GM18951 (cell line): ENCODE results near the gene RAG1.
"Not testable (repeated sequence)": the region's sequence is repeated elsewhere in the genome, so short reads cannot be mapped to it uniquely, and the experiment has no call there.

Source experiments
- POLR2A ChIP-seq: IDR thresholded peaks from 4 replicates; pipeline ENCODE4 v1.6.1; 2011; ENCODE audit warnings: mild to moderate bottlenecking; ENCODE audit not compliant: insufficient read length, insufficient read depth; ENCODE audit errors: extremely low read depth
- in situ Hi-C: fragments of 300-500 bp; cut with MboI; formaldehyde crosslinking; loops from one replicate; pipeline ENCODE4 v1.12.0; 2022; ENCODE audit warnings: low sequenced_read_pairs, mixed read lengths, inconsistent platforms; ENCODE audit not compliant: unreplicated experiment

The RAG1 gene

DNA sequence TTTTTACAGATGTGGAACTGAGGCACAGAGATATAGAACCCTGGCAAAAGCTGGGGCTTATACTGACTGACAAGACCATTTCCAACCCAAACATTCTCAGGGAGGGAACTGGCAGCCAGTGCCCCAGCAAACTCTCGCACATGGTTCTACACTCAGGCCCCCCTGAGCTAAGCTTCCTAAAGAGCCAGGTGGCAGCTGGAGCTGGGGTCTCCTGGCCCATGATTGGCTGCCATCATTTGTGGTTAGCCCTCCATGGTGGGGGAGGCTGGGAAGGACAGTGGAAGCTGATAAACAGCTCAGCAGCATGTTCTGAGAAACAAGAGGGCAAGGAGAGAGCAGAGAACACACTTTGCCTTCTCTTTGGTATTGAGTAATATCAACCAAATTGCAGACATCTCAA, at the start of gene RAG1:
Gene RAG1 (plus strand): TSS at position 314 of the 400 bp plus-strand sequence. CDS start 5,298 bp downstream, outside the sequence.
- in situ Hi-C loops: loop anchor here (10.0 kb wide), 1 partner anchor 97 kb away; no protein-coding TSS in a partner anchor
- no peak for TF ChIP-seq POLR2A

DNA sequence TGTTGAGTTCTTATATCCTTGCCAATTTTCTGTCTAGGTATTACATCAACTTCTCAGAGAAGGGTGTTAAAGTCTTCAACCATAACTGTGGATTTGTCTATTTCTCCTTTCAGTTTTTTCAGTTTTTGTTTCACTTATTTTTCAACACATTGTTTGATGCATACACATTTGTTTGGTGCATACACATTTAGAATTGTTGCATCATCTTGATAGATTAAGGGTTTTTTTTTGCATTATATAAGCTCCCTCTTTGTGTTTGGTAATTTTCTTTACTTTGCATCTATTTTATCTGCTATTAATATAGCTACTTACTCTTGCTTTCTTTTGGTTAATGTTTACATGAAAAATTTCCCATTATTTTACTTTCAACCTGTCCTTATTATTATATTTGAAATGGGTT, 37.0 kb upstream of the RAG1 start:
- TF ChIP-seq POLR2A: no peak
- in situ Hi-C loops: no loop called here

DNA sequence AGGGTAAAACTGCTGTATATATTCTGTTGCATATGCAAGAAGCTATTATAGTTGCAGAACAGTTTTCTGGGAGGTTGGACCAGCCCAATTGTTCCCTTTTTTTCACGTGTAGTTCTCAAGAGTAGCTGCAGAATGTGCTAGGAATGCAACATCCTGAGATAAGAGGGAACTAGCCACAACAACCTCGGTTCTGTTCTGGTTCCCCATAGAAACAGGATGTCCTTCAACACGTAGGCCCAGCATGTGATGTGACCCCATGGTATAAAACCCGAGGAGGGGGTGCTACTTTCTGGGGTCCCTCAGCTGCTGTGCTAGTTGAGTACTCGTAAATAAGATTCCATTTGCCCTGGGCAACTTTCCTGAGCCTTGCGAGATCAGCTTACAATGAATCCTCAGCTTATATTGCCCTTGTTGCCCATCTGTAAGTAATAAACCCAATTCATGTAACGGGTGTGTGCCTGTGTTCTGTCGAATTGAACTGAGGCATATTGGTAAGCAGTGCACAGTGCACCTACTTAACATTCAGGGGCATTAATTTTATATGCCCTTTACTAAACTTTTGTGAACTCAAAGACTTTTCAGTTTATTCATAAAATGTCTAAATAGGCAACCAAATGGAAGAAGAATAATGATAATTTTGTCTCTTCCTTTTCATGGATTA, 34.7 kb upstream of the RAG1 start:
- in situ Hi-C loops: no loop called here
- TF ChIP-seq POLR2A: no peak

DNA sequence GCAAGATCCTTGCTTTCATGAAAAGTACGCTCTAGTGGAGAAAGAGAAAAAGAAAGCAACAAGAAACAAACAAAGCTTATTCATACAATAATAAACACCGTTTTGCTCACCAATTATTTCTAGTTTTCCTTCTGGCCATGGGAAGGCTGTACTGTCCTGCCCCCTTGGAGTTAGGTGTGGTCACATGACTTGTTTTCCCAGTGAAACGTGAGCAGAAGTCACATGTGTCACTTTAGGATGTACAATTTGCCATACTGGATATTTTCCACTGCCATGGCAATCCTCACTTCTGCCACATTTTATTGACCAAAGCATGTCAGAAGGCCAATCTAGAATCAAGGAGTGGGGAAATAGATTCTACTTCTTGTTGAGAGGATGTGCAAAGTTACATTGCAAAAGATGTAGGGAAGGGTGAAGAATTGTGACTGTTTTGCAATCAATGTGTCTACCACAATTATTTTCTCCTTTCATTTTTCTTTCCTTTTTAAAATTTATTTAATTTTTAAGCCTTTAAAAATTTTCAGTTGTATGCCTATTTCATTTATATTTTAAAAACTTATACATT, 33.4 kb upstream of the RAG1 start:
- in situ Hi-C loops: no loop called here
- no peak for TF ChIP-seq POLR2A

DNA sequence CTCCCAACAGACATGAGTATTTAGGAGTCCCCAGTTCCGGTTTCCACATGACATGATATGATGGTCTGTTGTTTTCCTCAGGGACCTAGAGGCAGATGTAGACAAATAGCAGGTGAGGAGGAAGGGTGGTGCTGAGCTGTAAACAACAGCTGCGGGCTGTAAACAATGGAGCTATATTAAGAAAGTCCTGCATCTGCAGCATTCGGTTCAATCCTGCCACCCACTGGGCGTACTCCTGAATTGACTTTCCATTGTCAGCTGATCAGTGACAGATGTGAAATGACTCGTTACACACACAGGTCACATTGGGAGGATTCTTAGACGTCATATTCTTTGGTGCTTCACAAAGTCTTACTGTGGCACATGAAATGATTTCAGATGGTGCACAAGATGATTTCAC, 26.8 kb upstream of the RAG1 start:
- in situ Hi-C loops: no loop called here
- no peak for TF ChIP-seq POLR2A

DNA sequence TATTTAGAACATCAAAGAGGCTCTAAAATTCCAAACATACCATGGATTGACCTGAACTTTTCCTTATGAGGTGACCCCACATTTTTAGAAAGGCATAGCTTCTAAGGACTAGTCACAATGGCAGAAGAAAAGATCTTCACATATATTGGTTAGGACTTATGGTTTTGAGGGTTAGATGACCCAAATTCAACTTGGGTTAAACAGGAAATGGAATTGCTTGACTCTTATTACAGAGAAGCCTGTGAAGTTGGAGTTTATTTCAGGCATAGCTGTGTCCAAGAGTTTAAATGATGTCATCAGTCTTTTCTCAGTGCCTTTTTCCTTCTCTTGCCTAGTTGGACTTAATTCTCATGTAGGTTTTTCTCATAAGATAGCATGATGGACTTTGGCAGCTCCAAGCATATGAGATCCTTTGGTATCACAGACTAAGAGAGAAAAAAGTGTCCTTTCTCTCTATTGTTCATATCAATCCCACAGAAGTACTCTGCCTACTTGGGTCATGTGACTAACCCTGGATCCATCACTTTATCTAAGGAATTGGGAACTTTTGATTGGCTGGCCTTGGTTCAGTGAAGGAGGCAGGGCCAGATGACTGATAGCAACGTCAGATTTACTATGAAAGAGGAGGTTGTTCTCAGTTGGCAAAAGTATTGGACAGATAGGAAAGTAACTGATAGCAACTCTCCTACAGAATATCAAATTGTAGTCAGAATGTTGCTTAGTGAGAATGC, 17.3 kb upstream of the RAG1 start:
- in situ Hi-C loops: no loop called here
- no peak for TF ChIP-seq POLR2A

DNA sequence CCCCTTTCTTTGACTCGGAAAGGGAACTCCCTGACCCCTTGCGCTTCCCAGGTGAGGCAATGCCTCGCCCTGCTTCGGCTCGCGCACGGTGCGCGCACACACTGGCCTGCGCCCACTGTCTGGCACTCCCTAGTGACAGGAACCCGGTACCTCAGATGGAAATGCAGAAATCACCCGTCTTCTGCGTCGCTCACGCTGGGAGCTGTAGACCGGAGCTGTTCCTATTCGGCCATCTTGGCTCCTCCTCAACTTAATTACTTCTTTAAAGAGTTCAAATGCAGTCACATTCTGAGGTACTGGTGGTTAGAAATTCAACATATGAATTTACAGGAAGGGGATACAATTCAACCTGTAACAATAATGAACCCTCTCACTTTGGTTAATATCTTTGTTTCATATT, 10.4 kb upstream of the RAG1 start:
- in situ Hi-C loops: not testable (repeated sequence)

DNA sequence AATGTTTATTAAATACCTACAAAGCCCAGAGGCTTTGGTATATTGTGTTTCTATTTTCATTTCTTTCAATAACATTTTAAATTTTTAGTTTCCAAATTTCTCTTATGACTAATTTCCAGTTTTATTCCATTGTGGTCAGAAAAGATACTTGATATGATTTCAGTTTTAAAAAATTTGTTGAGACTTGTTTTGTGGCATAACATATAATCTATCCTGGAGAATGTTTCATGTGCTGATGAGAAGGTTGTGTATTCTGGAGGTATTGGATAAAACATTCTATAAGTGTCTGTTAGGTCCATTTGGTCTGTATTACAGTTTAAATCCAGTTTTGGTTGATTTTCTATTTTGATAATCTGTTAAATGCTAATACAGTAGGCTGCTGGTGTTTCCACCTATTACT, 9.8 kb upstream of the RAG1 start:
- no peak for TF ChIP-seq POLR2A
- in situ Hi-C loops: no loop called here

DNA sequence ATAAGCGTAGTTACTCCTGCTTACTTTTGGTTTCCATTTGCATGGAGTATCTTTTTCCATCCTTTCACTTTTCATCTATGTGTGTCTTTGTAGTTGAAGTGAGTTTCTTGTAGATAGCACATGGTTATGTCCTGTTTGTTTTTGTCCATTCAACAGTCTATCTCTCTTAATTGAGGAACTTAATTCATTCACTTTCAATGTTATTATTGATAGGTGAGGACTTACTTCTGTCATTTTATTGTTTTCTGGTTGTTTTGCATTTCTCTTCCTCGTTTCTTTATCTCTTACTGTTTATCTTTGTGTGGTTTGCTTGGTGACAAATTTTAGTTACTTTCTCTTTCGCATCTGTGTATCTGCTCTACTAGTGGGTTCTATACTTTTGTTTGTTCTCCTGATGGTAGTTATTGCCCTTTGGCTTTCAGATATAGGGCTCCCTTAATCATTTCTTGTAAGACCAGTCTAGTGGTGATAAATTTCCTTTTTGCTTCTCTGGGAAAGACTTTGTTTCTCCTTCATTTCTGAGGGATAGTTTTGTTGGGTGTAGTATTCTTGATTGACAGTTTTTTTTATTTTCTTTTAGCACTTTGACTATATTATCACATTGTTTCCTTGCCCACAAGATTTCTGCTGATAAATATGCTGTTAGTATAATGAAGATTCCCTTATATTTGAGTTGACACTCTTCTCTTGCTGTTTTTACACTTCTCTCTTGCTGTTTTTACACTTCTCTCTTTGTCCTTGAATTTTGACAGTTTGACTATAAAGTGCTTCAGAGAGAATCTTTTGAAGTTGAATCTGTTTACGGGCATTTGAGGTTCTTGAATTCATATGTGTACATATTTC, 9.0 kb upstream of the RAG1 start:
- no peak for TF ChIP-seq POLR2A
- in situ Hi-C loops: no loop called here

DNA sequence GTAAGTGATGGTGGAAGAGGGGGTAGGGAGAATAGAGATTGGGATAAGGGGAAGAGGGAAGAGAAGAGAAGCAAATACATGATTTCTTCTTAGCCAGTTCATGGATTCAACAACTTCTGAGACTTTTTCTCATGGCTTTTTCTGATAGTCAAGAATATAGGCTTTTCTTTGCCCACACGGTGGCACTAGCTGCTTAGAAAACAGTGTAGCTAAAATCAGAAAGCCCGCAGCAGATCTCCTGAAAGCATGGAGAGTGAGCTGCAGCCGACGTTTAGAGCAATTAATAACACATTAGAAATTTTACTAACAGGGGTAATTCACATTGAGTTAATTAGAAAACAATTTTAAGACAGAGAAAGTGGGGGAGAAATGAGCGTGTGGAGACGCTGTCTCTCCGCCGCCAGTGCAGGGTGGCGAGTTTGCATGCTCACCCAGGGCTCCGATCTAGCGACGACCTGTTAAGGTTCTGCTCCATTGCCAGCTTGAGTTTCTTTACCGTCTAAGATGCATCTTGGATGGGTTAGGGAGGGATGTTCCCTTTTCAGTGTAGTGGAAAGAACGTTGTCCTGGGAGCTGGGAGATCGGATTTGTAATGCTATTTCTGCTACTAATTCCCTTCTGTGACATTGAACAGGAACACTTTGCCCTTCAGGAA, 3.3 kb upstream of the RAG1 start:
- no peak for TF ChIP-seq POLR2A
- in situ Hi-C loops: loop anchor here (10.0 kb wide), 1 partner anchor 100 kb away; no protein-coding TSS in a partner anchor

DNA sequence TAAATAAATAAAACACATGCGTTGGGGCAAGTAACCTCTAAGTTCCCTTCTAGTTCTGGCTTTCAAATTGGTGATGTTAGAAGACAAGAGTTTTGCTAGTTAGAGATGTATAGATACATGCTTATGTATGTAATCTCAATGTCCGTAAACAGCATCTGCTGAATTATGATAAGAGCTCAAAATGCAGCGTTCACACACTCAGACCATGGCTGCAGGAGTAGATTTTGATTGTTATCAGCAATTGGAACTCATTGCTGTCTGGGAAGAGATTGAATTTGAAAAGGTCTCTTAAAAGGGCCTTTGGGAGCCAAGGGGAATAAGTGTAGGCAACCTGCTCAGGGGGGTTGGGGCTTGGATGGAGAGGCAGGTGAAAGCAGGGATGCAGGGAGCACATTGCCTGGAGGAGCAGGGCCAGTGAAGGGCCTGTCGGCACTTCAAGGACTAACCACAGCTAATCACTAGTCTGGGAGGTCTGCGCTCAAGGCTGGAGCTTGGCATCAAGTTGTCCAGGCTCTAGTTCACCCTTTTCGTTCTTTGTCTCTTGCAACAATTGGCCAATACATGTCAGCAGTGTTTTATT, 2.7 kb upstream of the RAG1 start:
- TF ChIP-seq POLR2A: no peak
- in situ Hi-C loops: loop anchor here (10.0 kb wide), 1 partner anchor 100 kb away; no protein-coding TSS in a partner anchor

DNA sequence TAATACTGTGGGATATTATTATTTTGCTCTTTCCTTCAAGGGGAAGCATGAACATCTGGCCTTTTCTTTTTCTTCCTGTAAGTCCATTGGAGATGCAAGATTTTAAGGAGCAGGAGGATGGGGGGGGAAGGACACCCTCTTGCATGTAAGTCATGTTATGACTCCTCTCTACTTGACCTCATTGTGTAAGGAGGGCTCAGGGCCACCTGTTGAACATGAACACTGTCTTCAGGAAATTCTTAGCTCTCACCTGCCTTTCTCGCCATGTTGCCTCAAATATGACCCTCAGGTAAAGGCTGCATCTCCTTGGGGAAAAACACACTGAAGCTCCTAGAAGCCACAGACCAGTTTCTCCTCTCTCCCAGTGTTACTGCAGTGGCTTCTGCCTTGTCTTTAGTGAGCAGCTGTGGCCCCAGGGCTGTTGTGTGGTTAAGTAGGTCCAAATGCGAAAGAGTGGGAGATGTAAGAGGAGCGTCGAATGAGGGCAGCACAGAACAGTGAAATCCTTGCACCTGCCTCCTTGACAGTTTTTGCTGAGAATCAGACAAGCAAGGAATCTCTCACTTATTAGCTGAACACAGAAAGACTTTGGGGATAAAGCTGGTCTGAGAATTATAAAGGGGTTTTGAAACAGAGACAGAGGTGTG, 1.3 kb upstream of the RAG1 start:
- in situ Hi-C loops: loop anchor here (10.0 kb wide), 1 partner anchor 98 kb away; no protein-coding TSS in a partner anchor

DNA sequence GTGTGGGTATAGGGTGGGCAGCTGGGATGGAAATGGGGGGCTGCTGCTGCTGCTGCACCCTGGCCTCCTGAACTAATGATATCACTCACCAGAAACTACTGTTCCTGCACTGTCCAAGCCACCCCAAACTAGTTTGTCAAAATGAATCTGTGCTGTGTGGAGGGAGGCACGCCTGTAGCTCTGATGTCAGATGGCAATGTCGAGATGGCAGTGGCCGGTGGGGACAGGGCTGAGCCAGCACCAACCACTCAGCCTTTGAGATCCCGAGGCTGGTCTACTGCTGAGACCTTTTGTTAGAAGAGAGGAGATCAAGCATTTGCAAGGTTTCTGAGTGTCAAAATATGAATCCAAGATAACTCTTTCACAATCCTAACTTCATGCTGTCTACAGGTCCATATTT, 1.3 kb downstream of the RAG1 start:
- TF ChIP-seq POLR2A: no peak
- in situ Hi-C loops: loop anchor here (10.0 kb wide), 1 partner anchor 96 kb away; no protein-coding TSS in a partner anchor

More for the DNA sequence above, 1.3 kb upstream of the RAG1 start:
- no peak for TF ChIP-seq POLR2A
